PC-9 (cell line): ENCODE results near the gene CMSS1.

Experiments
- EZH2 ChIP-seq: fragments of 200-600 bp; sonication (generic); IDR thresholded peaks from 2 replicates; pipeline ENCODE4 v1.8.0; 2017; ENCODE audit warnings: antibody characterized with exemption, low read depth
- TF ChIP-seq, protein P1 (sequence below): fragments of 200-600 bp; sonication (generic); conservative IDR thresholded peaks from 2 replicates; pipeline ENCODE4 v1.6.1; 2017; ENCODE audit warnings: mixed run types, antibody characterized with exemption, mild to moderate bottlenecking, moderate library complexity

GRCh38 chr3:99947356-99947755, 129.7 kb downstream of the CMSS1 start:
- TF ChIP-seq, protein P1, sequence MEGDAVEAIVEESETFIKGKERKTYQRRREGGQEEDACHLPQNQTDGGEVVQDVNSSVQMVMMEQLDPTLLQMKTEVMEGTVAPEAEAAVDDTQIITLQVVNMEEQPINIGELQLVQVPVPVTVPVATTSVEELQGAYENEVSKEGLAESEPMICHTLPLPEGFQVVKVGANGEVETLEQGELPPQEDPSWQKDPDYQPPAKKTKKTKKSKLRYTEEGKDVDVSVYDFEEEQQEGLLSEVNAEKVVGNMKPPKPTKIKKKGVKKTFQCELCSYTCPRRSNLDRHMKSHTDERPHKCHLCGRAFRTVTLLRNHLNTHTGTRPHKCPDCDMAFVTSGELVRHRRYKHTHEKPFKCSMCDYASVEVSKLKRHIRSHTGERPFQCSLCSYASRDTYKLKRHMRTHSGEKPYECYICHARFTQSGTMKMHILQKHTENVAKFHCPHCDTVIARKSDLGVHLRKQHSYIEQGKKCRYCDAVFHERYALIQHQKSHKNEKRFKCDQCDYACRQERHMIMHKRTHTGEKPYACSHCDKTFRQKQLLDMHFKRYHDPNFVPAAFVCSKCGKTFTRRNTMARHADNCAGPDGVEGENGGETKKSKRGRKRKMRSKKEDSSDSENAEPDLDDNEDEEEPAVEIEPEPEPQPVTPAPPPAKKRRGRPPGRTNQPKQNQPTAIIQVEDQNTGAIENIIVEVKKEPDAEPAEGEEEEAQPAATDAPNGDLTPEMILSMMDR = no peak
- TF ChIP-seq EZH2 = no peak
